Neural progenitor cell (in vitro differentiated cells): ENCODE data around the gene C1orf21.

Experiments
- EZH2 ChIP-seq: fragments of 200-600 bp; sonication (generic); IDR thresholded peaks from 2 replicates; pipeline ENCODE4 v1.6.1; 2017; ENCODE audit warnings: antibody characterized with exemption, mild to moderate bottlenecking, moderate library complexity
- EZH2phosphoT487 ChIP-seq: fragments of 200-600 bp; sonication (generic); IDR thresholded peaks from 2 replicates; pipeline ENCODE4 v1.6.1; 2017; ENCODE audit warnings: antibody characterized with exemption

DNA sequence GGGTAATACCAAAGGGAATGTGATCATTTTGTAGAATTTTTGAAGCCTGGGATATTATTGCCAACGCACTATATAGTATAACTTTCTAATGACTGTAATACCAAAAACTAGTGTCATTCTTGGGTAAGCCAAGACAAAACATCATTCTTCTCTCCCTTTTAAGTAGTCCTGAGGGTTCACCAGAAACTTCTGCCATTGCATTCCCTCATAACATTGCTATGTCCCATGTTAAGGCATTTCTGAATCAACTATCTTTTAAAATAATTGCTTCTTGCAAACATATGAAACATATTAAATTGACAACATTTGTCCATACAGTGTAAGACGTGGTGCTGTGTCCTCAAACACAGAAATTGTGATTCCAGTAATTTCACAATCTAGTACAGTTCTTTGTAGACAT lies 29.9 kb upstream of the C1orf21 start:
- TF ChIP-seq EZH2phosphoT487 (no peak), EZH2 (no peak)
